Myocyte (in vitro differentiated cells): ENCODE data around the gene CBX2. TPM values are rescaled to one million over a fixed set of nuclear protein-coding genes. Genes with fewer than 3 reads are reported as not detected.
A peak's percentile ranks its signal among the peaks of the same experiment; 100 is the strongest.

Experiments
- DNase-seq: peaks from one replicate; pipeline ENCODE4 v3.0.0-alpha.2; 2012; ENCODE audit warnings: low read depth
- total RNA-seq: library from RNA; depleted of rRNA; stranded (reverse); fragments of >200 nt; gene quantifications from 2 replicates; pipeline ENCODE4 v1.2.3, GENCODE V29; 2014

Gene CBX2
- total RNA-seq, 1 donor from 2014 or later: 2.2 TPM

DNA sequence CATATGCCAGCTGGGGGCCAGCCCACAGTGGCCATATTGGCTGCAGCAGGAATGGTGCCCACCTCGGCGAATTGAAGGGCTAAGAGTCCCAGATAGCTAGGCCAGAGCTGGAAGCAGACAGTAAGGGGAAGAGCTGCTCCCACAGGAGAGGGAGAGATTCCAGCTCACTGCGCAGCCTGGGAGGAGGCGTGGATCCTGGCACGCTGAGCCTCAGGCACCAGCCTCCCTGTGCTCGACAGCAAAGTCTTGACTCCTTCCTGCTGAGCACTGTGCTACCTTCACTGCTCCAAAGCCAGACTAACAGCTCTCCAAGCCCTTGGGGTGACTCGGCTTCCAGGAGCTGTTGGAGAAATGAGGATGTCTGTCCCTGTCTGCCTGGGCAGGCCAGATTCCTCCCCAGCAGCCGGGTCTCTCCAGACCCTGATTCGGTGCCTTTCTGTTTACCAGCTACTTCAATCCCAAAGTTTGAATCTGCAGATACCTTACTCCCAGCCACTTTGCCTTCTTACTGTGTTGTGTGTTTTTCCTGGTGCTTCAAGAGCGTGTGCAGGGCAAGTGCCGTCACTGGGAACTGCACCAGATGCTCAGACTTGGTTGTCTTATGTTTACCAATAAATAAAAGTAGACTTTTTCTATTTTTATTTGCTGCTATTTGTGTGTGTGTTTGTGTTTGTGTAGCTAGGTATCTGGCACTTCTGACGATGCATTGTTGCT lies 9.1 kb downstream of the CBX2 start:
- DNase-seq: no peak

GRCh38 chr17:79788455-79788854 lies 10.5 kb downstream of the CBX2 start:
- DNase-seq: no peak

DNA sequence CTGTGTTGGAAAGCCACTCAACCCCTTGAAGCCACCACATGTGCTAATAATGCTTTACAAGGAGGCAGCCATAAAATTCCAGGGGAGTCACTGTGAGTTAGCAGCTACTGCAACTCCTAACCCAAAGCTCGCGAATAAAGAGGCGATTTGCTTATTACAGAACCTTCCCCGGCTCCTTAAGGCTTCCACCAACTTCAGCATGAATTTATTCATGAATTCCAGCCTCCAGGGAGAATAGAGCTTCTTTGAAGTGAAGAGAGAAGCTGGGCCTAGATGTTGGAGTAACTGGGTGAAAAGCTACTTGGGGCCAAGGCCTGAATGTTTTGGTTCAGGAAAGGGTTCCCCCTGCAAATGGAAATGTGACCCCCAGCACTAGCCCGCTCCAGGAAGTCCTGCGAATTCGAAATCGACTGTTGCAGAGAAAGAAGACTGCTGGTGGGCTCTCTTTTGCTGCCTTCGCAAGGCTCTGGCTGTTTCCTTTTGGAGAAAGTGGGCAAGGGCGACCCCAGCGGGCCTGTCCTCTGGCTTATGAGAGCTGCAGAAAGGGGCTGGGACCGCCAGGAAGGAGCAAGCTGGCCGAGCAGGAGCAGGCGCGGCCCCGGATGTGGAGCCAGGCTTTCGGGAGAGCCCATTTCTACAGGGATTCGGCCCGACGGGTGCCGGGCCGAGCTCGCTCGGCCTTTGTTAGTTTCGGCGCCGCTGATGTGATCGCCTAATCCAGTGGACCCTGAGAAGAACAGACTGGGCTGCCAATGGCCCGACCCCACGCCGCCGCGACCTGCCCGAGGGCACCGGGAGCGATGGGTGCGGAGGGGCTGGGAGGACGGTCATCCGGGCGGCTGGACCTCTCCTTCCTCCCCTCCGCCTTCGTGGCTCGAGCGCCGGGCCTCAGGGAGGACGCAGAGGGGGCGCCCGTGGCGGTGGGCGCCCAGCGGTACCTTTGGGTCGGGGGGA lies 11.3 kb downstream of the CBX2 start:
- DNase-seq: no peak

- no peak for DNase-seq
Observed at GRCh38 chr17:79789943-79790804, 12.2 kb downstream of the CBX2 start.

GRCh38 chr17:79790805-79791734 lies 13.1 kb downstream of the CBX2 start:
- no peak for DNase-seq

DNA sequence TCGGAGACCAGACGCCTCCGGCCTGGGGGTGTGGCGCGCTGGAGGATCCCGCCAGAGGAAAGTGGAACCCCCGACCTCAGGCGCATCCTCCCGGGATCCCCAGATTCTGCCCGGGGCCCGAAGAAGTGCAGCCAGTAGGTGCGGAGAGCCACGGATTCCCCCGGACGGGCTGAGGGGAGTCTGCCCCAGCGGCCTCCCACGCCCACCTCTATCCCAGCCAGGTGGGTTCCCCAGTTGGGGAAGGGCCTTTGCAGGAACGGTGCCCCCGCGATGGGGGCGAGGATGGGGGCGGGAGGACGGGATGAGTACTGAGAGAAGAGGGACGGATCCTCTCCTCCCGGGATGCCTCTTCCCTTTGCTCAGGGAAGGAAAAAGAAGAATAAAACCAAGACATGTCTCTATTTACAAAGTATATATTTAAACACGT lies 13.8 kb downstream of the CBX2 start:
- no peak for DNase-seq

DNA sequence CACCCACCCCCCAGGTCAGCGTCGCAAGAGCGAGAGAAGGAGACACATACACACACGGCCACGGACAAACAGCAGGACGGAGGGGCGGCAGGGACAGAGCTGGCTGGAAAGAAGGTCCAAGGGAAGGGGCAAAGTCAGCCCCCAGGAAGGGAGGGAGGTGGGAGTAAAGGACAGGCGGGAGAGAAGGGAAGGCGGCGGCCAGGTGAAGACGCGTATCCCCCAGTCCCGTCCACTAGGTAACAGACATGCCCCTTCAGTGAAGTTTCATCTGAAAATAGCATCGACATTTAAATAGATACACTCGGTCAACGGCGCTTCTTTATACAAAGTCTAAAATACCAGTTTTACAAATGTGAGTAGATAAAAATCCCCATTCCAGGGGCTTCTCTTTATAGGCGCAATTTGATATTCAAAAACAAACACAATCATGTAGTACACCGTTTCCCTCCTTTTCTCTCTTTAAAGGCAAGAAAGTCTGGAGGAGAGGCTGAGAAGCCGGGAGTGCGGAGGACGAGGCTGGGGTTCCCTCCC lies 14.5 kb downstream of the CBX2 start:
- no peak for DNase-seq

GRCh38 chr17:79792984-79793923 lies 15.3 kb downstream of the CBX2 start:
- peak; percentile 76 for DNase-seq

- peak; percentile 75 for DNase-seq
Observed at GRCh38 chr17:79793924-79794304, 16.0 kb downstream of the CBX2 start.

- no peak for DNase-seq
Observed at GRCh38 chr17:79794659-79795511, 16.9 kb downstream of the CBX2 start.

DNA sequence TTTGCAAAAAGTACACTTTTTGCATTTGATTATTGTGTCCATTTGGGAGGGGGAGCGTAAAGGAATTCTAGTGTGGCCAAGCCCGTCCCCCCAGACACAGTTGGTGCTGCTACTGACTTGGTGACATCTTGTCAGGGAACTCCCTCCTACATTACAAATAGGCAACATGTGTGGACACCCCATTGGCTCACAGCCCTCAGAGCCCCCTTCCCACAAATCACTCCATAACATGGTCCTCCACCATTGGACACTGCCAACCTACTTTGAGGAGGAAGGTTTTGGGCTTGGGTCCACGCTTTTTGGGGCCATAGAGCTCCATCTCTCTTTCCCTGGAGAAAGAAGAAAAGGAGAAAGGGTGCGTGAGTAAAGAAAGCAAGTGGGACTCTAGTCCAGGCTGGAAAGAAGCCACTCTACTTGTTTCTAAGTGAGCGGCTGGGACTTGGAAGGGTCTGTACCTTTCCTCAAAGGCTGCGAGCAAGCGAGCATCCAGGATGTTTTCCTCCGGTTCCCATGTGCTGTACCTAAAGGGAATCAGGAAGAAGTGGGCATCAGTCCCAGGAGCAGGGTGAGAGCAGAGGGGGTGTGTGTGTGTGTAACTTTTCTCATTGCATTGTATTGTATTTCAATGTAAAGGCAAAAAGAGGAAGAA lies 18.0 kb downstream of the CBX2 start:
- DNase-seq: no peak

GRCh38 chr17:79796444-79796762 lies 18.5 kb downstream of the CBX2 start:
- DNase-seq: no peak

DNA sequence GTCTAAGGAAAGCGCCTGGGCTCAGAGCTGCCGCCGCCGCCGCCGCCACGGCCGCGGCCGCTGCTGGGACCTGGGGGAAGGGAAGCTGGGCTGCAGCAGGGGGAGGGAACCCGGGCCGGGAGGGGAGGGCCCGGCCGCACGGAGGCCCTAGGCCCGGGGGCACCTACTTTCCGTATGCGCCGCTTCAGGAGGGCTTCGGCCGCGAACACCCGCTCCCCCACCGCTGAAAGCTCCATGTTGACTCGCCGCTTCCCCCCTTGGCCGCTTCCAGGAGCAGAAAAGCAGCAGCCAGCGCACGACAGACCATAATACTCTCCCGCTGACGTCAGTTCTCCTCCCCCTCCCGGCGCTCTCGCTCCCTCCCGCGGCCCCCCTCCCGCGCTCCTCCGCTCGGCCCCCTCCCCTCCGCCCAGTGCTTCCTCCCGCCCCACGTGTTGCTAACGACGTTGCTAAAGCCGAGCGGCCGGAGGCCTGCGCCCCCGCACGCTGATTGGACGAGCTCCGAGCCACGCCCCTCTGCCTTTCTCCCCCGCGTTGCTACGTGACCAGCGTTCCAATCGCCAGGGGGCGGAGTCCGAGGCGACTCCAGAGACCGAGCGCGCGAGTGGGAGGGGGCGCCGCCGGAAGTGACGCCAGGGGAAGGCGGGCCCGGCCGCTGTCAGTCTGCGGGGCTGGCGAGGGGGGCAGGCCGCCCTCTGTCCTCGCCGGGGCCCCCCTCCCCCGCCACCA lies 19.0 kb downstream of the CBX2 start, which contains the start of gene CBX8:
Gene CBX8 (minus strand): TSS at position 315 of the 729 bp plus-strand sequence. CDS start 79 bp downstream, at position 236.
- peak; percentile 99 for DNase-seq

GRCh38 chr17:79797492-79798298 lies 19.7 kb downstream of the CBX2 start:
- DNase-seq: no peak

DNA sequence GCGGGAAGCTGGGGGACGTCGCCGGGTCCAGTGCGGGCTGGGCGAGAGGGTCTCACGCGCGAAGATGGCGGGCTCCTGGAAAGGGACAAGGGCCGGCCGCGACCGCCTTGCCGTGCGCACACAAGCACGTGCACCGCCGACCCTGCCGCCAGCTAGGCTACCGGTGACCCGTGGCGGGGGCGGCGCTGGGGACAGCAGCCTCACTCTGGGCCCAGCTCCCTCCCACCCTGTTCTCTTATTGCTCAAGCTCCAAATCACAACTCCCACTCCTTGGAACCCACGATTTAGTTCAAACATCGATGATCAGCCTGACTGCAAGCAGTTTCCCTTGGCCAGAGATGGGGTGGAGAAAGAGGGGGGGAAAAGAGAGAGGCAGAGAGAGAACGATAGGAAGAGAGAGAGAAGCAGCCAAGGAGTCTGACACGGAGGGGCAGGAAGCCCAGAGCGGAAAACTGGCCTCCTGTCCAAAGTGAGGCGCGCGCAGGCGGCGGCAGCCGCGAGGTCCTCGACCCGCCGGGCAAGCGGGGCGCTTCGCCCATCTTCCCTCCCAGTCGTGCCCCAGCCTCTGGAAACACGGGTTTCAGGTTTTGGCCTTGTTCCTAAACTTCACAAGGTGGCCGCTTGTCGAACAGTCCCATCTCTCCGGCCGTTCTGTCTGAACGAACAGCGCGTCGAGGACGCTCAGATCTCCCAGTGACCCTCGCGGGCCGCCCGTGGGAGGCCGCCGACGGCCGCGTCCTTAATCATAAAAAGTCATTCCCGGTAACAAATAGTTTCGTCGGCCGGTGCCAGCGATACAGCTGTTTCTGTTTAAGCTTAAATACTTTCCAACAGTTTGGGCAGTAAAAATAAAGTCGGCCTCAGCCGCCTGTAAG lies 20.6 kb downstream of the CBX2 start:
- no peak for DNase-seq
